Suprapubic skin (tissue), 4 donors: ENCODE measurements around the gene TUBGCP6.

Source experiments
- POLR2A ChIP-seq, 2 donors: fragments of 450-650 bp; IDR thresholded peaks; one replicate each; pipeline ENCODE4 v1.6.1; 2017; ENCODE audit warnings: antibody characterized with exemption in 2 of 2, mild to moderate bottlenecking in 2 of 2, moderate library complexity in 2 of 2
- POLR2AphosphoS5 ChIP-seq, 3 donors: sonication (generic); formaldehyde crosslinking; IDR thresholded peaks; one replicate each; pipeline ENCODE4 v1.6.1; 2017; ENCODE audit warnings: antibody characterized with exemption in 3 of 3
- TF ChIP-seq, protein P1 (sequence below), 2 donors: fragments of 200-600 bp in 1 of 2; fragments of 450-650 bp in 1 of 2; sonication (generic) in 1 of 2; IDR thresholded peaks; one replicate each; pipeline ENCODE4 v1.5.1; 2016 to 2019; ENCODE audit warnings: antibody characterized with exemption in 2 of 2, mild to moderate bottlenecking in 1 of 2, moderate library complexity in 1 of 2

DNA sequence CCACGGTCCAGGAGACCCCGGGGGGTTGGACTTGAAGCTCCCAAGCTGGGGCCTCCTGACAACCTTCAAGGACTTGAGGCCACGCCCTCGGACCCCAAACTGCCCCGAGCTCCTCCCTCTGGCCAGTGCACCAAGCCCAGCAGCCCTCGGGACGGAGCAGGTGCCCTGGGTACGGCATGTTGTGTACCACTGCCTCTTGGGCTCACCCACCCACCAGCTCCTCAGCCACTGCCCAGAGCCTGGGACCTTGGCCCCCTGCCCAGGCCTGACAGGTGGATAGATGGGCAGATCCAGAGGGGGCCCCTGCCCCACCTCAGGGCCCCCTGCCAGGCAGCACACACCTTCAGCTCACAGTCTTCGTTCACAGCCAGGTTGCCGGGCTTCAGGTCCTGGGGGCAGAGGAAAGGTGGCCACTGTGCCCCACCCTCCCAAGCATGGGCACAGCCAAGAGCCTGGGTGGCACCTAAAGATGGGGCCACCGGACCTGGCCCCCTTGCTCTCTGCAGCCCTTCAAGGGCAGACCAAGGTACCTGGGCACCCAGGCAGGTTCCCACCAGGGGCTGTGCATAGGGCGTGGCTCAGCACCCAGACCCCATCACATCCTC lies 11.5 kb upstream of the TUBGCP6 start:
- TF ChIP-seq, protein P1, sequence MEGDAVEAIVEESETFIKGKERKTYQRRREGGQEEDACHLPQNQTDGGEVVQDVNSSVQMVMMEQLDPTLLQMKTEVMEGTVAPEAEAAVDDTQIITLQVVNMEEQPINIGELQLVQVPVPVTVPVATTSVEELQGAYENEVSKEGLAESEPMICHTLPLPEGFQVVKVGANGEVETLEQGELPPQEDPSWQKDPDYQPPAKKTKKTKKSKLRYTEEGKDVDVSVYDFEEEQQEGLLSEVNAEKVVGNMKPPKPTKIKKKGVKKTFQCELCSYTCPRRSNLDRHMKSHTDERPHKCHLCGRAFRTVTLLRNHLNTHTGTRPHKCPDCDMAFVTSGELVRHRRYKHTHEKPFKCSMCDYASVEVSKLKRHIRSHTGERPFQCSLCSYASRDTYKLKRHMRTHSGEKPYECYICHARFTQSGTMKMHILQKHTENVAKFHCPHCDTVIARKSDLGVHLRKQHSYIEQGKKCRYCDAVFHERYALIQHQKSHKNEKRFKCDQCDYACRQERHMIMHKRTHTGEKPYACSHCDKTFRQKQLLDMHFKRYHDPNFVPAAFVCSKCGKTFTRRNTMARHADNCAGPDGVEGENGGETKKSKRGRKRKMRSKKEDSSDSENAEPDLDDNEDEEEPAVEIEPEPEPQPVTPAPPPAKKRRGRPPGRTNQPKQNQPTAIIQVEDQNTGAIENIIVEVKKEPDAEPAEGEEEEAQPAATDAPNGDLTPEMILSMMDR (IDR thresholded peaks at IDR 0.05), result no peak
- no peak for TF ChIP-seq POLR2A (IDR thresholded peaks at IDR 0.05)
- TF ChIP-seq POLR2AphosphoS5 (IDR thresholded peaks at IDR 0.05), result no peak
